Kidney epithelial cell (primary cell): ENCODE results near the gene KCNMA1. TPM values are rescaled to one million over a fixed set of nuclear protein-coding genes. Genes with fewer than 3 reads are reported as not detected.

ENCODE experiments used
- DNase-seq: peaks from one replicate; pipeline ENCODE4 v3.0.0-alpha.2; 2010; ENCODE audit warnings: low read depth
- H3K27me3 ChIP-seq: 2 replicates; pipeline ENCODE4 v1.6.0; 2011; ENCODE audit warnings: low read length; ENCODE audit not compliant: control insufficient read depth, insufficient read depth
- H3K36me3 ChIP-seq: 2 replicates; pipeline ENCODE4 v1.5.1; 2011; ENCODE audit warnings: low read length; ENCODE audit not compliant: control insufficient read depth, insufficient read depth
- H3K4me3 ChIP-seq: 2 replicates; pipeline ENCODE4 v1.5.1; 2011; ENCODE audit warnings: low read depth, mild to moderate bottlenecking, control low read depth, low read length
- total RNA-seq: library from RNA; depleted of rRNA; stranded (reverse); fragments of >200 nt; gene quantifications from 2 replicates; pipeline ENCODE4 v1.2.3, GENCODE V29; 2015
- TF ChIP-seq, protein P1 (sequence below): IDR thresholded peaks from 2 replicates; pipeline ENCODE4 v1.5.1; 2011; ENCODE audit warnings: mild to moderate bottlenecking, moderate library complexity, low read length, control low read depth, inconsistent platforms; ENCODE audit not compliant: insufficient read depth, poor library complexity, severe bottlenecking

The KCNMA1 gene
- total RNA-seq, 1 donor from 2014 or later = 18.9 TPM

DNA sequence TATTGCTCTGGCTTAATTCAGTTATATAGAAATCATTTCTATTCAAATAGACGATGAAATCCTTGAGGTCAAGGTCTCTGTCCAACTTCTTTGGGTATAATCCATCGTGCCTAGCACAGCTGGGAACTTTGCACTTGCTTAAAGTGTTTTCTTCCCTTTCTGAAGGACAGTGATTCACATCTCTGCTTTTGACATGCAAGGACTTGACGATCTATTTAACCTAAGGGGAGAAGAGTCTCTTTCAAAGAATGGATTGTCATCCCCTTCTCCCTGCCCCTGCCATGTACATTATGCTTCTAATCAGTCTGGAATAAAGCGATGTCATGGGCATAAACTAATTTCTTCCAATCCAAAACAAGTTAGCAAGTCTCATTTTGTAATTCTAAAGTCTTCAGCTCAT is 488.6 kb downstream of the KCNMA1 start:
- no peak for DNase-seq
- Histone ChIP-seq H3K36me3 (no peaks in the 10 kb centered on the region), H3K4me3 (no peak overlapping the region), H3K27me3 (no peaks in the 10 kb centered on the region)
- TF ChIP-seq, protein P1, sequence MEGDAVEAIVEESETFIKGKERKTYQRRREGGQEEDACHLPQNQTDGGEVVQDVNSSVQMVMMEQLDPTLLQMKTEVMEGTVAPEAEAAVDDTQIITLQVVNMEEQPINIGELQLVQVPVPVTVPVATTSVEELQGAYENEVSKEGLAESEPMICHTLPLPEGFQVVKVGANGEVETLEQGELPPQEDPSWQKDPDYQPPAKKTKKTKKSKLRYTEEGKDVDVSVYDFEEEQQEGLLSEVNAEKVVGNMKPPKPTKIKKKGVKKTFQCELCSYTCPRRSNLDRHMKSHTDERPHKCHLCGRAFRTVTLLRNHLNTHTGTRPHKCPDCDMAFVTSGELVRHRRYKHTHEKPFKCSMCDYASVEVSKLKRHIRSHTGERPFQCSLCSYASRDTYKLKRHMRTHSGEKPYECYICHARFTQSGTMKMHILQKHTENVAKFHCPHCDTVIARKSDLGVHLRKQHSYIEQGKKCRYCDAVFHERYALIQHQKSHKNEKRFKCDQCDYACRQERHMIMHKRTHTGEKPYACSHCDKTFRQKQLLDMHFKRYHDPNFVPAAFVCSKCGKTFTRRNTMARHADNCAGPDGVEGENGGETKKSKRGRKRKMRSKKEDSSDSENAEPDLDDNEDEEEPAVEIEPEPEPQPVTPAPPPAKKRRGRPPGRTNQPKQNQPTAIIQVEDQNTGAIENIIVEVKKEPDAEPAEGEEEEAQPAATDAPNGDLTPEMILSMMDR = no peak

DNA sequence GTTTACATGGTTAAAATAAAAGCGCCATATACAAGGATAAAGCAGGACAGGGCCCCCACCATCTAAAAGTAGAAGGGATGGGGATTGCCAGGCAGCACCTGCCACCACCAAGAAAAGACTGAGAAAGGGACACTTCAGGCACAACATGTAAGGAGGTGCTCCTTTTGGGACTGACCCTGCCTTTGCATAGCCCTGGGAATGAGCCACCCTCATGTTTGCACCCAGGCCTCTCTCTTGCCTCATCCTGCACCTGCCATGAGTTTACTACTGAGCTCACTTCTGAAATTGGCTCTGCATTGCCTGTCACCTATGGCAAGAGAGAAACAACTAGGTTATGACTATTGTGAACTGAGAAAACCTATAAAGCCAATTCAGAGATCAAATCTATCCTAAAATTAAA is 489.7 kb downstream of the KCNMA1 start:
- DNase-seq = no peak
- Histone ChIP-seq H3K4me3 (no peak overlapping the region), H3K36me3 (no peaks in the 10 kb centered on the region), H3K27me3 (no peaks in the 10 kb centered on the region)
- TF ChIP-seq, protein P1 = no peak

DNA sequence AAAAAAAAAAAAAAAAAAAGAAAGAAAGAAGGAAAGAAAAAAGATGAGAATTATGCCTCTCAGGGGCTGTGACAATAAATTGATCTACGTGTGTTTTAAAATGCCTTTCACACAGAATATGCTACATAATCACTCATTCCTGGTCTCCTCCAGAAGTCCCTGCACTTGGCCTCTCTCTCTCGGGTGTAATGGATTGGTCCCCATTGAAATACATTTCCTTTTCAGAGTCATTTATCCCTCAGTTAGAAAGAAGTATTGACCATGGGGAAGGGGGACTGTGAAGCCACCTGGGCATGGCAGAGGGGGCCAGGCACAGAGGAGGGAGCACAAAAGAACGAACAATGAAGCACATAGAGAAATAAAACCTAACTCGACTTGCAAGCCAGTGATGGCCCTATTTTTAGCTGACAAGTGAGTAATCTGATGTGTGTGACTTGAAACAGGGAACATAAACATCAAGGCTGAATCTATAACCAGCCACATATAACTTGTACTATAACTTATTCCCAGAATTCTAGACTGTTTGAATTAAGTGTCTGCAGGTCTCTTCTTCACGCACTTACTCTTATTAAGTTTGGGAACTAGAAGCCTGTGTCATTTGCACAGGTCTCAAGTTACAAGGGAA is 490.8 kb downstream of the KCNMA1 start:
- H3K4me3 ChIP-seq = no peak overlapping the region
- no peaks in the 10 kb centered on the region for H3K27me3 ChIP-seq
- no peaks in the 10 kb centered on the region for H3K36me3 ChIP-seq
- no peak for DNase-seq
- TF ChIP-seq, protein P1 = no peak

DNA sequence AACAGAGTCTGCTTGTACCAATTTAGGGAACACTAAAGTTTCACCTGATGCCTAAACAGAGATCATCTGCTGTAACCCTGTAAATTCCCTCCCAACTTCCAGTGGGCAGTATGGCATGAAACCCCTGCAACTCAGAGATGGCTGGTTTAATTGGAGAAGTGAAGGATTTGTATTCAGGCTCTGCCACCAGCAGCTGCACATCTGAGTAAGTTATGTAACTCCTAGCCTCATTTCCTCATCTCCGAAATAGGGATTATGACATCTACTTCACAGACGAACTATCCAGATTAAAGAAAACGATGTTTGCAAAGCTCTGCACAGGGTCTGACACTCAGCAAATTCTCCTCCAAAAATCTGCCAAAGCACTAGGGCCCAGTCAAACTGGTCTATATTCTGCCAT is 493.0 kb downstream of the KCNMA1 start:
- TF ChIP-seq, protein P1 = no peak
- Histone ChIP-seq H3K4me3 (no peak overlapping the region), H3K36me3 (no peaks in the 10 kb centered on the region), H3K27me3 (no peaks in the 10 kb centered on the region)
- DNase-seq = no peak

DNA sequence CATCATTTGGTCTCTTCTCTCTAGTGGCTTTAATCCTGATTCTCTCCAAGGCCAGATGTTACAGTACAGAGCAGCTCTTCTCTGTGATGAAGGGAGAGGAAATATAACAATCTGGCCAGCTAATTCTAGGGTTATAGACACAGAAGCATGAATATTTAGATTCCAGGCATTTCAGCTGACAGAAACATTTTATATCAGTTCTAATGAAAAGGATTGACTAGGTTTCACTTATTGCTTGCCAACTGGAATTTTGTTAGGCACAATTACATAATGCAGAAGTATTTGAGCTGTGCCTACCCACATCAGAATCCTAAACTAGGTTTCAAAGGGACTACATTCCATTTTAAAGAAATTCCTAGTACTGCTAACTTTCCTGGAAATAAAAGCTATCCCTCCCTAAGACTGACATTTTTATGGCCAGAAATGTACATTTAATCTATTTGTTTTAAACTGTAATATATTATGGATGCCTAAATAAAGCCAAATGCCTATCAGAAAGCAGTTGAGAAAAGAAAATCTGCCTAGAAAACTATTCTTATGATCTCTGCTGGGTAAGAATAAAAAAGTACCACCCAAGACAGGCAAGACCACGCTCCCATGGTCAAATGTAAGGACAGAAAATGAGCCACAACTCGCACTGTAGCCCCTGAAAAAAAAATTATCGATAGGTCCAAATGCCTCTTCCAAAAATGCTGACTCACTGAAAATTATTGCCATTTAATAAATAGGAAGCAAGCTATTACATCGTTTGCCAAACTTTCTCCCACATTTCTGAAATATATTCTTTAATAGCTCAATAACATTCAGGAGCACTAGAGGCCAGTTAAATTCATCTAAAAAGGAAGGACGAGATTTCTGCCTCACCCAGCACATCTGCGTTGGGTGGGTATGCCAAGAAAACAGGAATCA is 498.1 kb downstream of the KCNMA1 start:
- DNase-seq = no peak
- TF ChIP-seq, protein P1 = no peak
- Histone ChIP-seq H3K4me3 (no peak overlapping the region), H3K27me3 (no peaks in the 10 kb centered on the region), H3K36me3 (no peaks in the 10 kb centered on the region)
